Measurements from ENCODE around the gene MAN1A1.

The MAN1A1 gene

GRCh38 chr6:119322715-119323350 lies 26.7 kb downstream of the MAN1A1 start:
- no peak for DNase-seq (ENCODE audit: low read depth)
- H3K4me3 ChIP-seq (ENCODE audit: low read length), result no peak overlapping the region
- TF ChIP-seq, protein P1, sequence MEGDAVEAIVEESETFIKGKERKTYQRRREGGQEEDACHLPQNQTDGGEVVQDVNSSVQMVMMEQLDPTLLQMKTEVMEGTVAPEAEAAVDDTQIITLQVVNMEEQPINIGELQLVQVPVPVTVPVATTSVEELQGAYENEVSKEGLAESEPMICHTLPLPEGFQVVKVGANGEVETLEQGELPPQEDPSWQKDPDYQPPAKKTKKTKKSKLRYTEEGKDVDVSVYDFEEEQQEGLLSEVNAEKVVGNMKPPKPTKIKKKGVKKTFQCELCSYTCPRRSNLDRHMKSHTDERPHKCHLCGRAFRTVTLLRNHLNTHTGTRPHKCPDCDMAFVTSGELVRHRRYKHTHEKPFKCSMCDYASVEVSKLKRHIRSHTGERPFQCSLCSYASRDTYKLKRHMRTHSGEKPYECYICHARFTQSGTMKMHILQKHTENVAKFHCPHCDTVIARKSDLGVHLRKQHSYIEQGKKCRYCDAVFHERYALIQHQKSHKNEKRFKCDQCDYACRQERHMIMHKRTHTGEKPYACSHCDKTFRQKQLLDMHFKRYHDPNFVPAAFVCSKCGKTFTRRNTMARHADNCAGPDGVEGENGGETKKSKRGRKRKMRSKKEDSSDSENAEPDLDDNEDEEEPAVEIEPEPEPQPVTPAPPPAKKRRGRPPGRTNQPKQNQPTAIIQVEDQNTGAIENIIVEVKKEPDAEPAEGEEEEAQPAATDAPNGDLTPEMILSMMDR (IDR thresholded peaks at IDR 0.05; ENCODE audit: insufficient read depth, low read depth, low read length, missing control alignments), result no peak

DNA sequence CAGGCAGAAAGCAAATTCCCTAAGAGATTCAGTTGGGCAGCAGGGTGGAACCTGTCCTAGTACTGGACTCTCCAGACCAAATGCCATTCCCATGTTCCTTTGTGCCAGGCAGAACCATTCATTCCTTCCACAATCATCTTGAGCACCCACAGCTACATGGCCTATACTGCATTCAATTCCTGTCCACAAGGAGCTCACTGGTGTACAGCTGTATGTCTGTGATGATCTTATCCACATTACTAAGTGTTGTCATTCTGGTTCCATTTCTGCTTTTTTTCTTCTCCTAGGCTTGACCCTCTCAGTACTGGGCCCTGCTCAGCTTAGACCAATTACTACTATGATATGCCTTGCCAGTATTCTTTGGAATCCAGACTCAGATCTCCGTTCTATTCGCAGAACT lies 27.5 kb downstream of the MAN1A1 start:
- H3K4me3 ChIP-seq (ENCODE audit: low read length), result no peak overlapping the region
- TF ChIP-seq, protein P1 (IDR thresholded peaks at IDR 0.05; ENCODE audit: insufficient read depth, low read depth, low read length, missing control alignments), result no peak
- DNase-seq (ENCODE audit: low read depth), result no peak

- DNase-seq (ENCODE audit: low read depth), result no peak
- TF ChIP-seq, protein P1 (IDR thresholded peaks at IDR 0.05; ENCODE audit: insufficient read depth, low read depth, low read length, missing control alignments), result no peak
- no peak overlapping the region for H3K4me3 ChIP-seq (ENCODE audit: low read length)
These were observed 29.9 kb downstream of the MAN1A1 start for GRCh38 chr6:119319694-119320093.

GRCh38 chr6:119318730-119319129 lies 30.8 kb downstream of the MAN1A1 start:
- H3K4me3 ChIP-seq (ENCODE audit: low read length), result no peak overlapping the region
- no peak for DNase-seq (ENCODE audit: low read depth)
- TF ChIP-seq, protein P1 (IDR thresholded peaks at IDR 0.05; ENCODE audit: insufficient read depth, low read depth, low read length, missing control alignments), result no peak

- TF ChIP-seq, protein P1 (IDR thresholded peaks at IDR 0.05; ENCODE audit: insufficient read depth, low read depth, low read length, missing control alignments), result no peak
- H3K4me3 ChIP-seq (ENCODE audit: low read length), result no peak overlapping the region
- DNase-seq (ENCODE audit: low read depth), result no peak
These were observed 31.4 kb downstream of the MAN1A1 start for GRCh38 chr6:119318176-119318575.

DNA sequence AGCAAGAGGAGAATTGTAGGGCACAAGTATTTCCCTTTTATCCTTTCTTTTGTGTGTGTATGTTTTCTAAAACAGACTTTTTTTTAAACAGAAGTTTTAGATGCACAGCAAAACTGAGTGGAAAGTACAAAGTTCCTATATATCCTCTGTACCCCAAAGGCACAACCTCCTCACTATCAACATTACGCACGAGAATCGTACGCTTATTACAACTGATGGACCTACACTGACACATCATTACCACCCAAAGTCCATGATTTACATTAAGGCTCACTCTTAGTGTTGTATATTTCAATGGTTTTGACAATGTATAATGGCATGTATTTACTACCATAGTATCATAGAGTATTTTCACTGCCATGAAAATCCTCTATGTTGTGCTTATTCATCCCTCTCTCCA lies 32.6 kb downstream of the MAN1A1 start:
- no peak overlapping the region for H3K4me3 ChIP-seq (ENCODE audit: low read length)
- DNase-seq (ENCODE audit: low read depth), result no peak
- TF ChIP-seq, protein P1 (IDR thresholded peaks at IDR 0.05; ENCODE audit: insufficient read depth, low read depth, low read length, missing control alignments), result no peak

GRCh38 chr6:119314885-119315272 lies 34.7 kb downstream of the MAN1A1 start:
- TF ChIP-seq, protein P1 (IDR thresholded peaks at IDR 0.05; ENCODE audit: insufficient read depth, low read depth, low read length, missing control alignments), result no peak
- no peak for DNase-seq (ENCODE audit: low read depth)
- H3K4me3 ChIP-seq (ENCODE audit: low read length), result no peak overlapping the region
